HCT116 (cell line): ENCODE data around the gene NDUFAB1. TPM values are rescaled to one million over a fixed set of nuclear protein-coding genes. Genes with fewer than 3 reads are reported as not detected.

Experiments
- ATAC-seq: fragments of 200-7000 bp; cut with Tn5 transposase; 2 replicates; pipeline ENCODE4 v1.9.1; 2020; ENCODE audit warnings: mild to moderate bottlenecking, moderate library complexity
- BruUV-seq: library from RNA; stranded (reverse); fragments of 400-500 nt; replicated peaks from 2 replicates; lab custom pipeline; 2021; lab: Mats Ljungman, UMichigan
- CTCF ChIA-PET: fragments of 300-600 bp; sonication (Branson Sonifier 250); formaldehyde crosslinking; loops from one replicate; lab custom pipeline; 2021; ENCODE audit warnings: antibody characterized with exemption; lab: Charles Lee
- POLR2A ChIA-PET: fragments of 300-600, 350-600 bp; sonication (Branson Sonifier 250); formaldehyde crosslinking; loops from one replicate; lab custom pipeline; 2021; ENCODE audit warnings: antibody characterized with exemption; lab: Charles Lee
- RAD21 ChIA-PET, 2 experiments: fragments of 300-600 bp; sonication (Branson Sonifier 250); formaldehyde crosslinking; loops; one replicate each; lab custom pipeline; 2023; ENCODE audit warnings: low total read pairs in 2 of 2; ENCODE audit not compliant: uncharacterized antibody in 2 of 2, unreplicated experiment in 2 of 2, low non-redundant PET in 1 of 2; lab: Charles Lee
- DNase-seq: peaks from one replicate; pipeline ENCODE4 v3.0.0-alpha.2; 2010; ENCODE audit warnings: low read depth, low spot score
- H2AFZ ChIP-seq: fragments of 200-600 bp; shearing (Covaris generic), sonication (generic); 2 replicates; pipeline ENCODE4 v1.6.1; 2017; ENCODE audit warnings: low read depth, mixed run types, mixed read lengths, antibody characterized with exemption, low read length; ENCODE audit not compliant: poor library complexity, severe bottlenecking
- H3K27ac ChIP-seq: 2 replicates; pipeline ENCODE4 v1.5.1; 2012; ENCODE audit warnings: low read depth, low read length
- H3K27me3 ChIP-seq: fragments of 200-600 bp; sonication (generic); 2 replicates; pipeline ENCODE4 v1.6.1; 2016; ENCODE audit warnings: mixed run types, low read length, mixed read lengths; ENCODE audit not compliant: insufficient read depth
- H3K36me3 ChIP-seq, 2 experiments: fragments of 200-500 bp in 1 of 2; fragments of 200-600 bp in 1 of 2; sonication (Bioruptor generic) in 1 of 2; sonication (generic) in 1 of 2; 2 replicates each; pipeline versions ENCODE4 v1.5.1 to v1.6.1; 2014 to 2016; ENCODE audit warnings: low read length in 2 of 2, inconsistent platforms in 1 of 2, mixed read lengths in 1 of 2, mixed run types in 1 of 2; ENCODE audit not compliant: insufficient read depth in 2 of 2, control insufficient read depth in 1 of 2
- H3K4me1 ChIP-seq, 2 experiments: fragments of 200-600 bp in 1 of 2; sonication (generic) in 1 of 2; 2 replicates each; pipeline versions ENCODE4 v1.5.1 to v1.6.1; 2012 to 2017; ENCODE audit warnings: low read length in 2 of 2, inconsistent platforms in 1 of 2, mild to moderate bottlenecking in 1 of 2, mixed read lengths in 1 of 2, mixed run types in 1 of 2, moderate library complexity in 1 of 2; ENCODE audit not compliant: insufficient read depth in 2 of 2, control insufficient read depth in 1 of 2
- H3K4me2 ChIP-seq: fragments of 200-600 bp; sonication (generic); 2 replicates; pipeline ENCODE4 v1.6.1; 2017; ENCODE audit warnings: mixed run types, low read length, mixed read lengths
- H3K4me3 ChIP-seq, 2 experiments: fragments of 200-600 bp in 1 of 2; sonication (generic) in 1 of 2; replicated peaks in 1 of 2; 2 replicates each; pipeline ENCODE4 v1.5.1; 2011 to 2016; ENCODE audit warnings: low read length in 2 of 2, control low read depth in 1 of 2, low read depth in 1 of 2, mild to moderate bottlenecking in 1 of 2, mixed read lengths in 1 of 2, mixed run types in 1 of 2
- H3K79me2 ChIP-seq: fragments of 200-600 bp; sonication (generic); 2 replicates; pipeline ENCODE4 v1.6.1; 2017; ENCODE audit warnings: mild to moderate bottlenecking, mixed run types, low read length, moderate library complexity, mixed read lengths; ENCODE audit not compliant: insufficient read depth
- H3K9ac ChIP-seq: fragments of 200-600 bp; sonication (generic); 2 replicates; pipeline ENCODE4 v1.6.1; 2016; ENCODE audit warnings: low read length, mixed read lengths
- H3K9me2 ChIP-seq: fragments of 200-600 bp; sonication (generic), shearing (Covaris generic); 2 replicates; pipeline ENCODE4 v1.6.1; 2017; ENCODE audit warnings: mixed run types, mild to moderate bottlenecking, moderate library complexity; ENCODE audit not compliant: insufficient read depth
- H3K9me3 ChIP-seq, 2 experiments: fragments of 200-500 bp in 1 of 2; fragments of 200-600 bp in 1 of 2; sonication (Bioruptor generic) in 1 of 2; sonication (generic) in 1 of 2; 2 replicates each; pipeline ENCODE4 v1.6.1; 2014 to 2017; ENCODE audit warnings: low read length in 2 of 2, mixed read lengths in 2 of 2, inconsistent platforms in 1 of 2, low read depth in 1 of 2, mild to moderate bottlenecking in 1 of 2, mixed run types in 1 of 2, moderate library complexity in 1 of 2; ENCODE audit not compliant: control insufficient read depth in 1 of 2, insufficient read depth in 1 of 2
- H4K20me1 ChIP-seq: fragments of 200-600 bp; sonication (generic), shearing (Covaris generic); 2 replicates; pipeline ENCODE4 v1.6.1; 2017; ENCODE audit warnings: mixed run types, mild to moderate bottlenecking, moderate library complexity; ENCODE audit not compliant: insufficient read depth
- ATF3 ChIP-seq: IDR thresholded peaks from 2 replicates; pipeline ENCODE4 v1.6.1; 2012
- CBX3 ChIP-seq: IDR thresholded peaks from 2 replicates; pipeline ENCODE4 v1.6.1; 2012; ENCODE audit warnings: low read depth
- EGR1 ChIP-seq: IDR thresholded peaks from 2 replicates; pipeline ENCODE4 v1.6.1; 2012; ENCODE audit warnings: low read depth
- EZH2 ChIP-seq: fragments of 200-600 bp; sonication (generic); IDR thresholded peaks from 2 replicates; pipeline ENCODE4 v1.6.1; 2017; ENCODE audit warnings: antibody characterized with exemption, mixed run types
- EZH2phosphoT487 ChIP-seq: fragments of 200-600 bp; IDR thresholded peaks from 2 replicates; pipeline ENCODE4 v1.6.1; 2018; ENCODE audit warnings: antibody characterized with exemption, borderline replicate concordance
- FOSL1 ChIP-seq: IDR thresholded peaks from 2 replicates; pipeline ENCODE4 v1.6.1; 2012; ENCODE audit warnings: low read depth
- MAX ChIP-seq: IDR thresholded peaks from 2 replicates; pipeline ENCODE4 v1.6.1; 2012
- POLR2A ChIP-seq: IDR thresholded peaks from 2 replicates; pipeline ENCODE4 v1.7.0; 2011; ENCODE audit warnings: borderline replicate concordance; ENCODE audit not compliant: insufficient read depth, insufficient read length; ENCODE audit errors: extremely low read depth
- POLR2AphosphoS5 ChIP-seq: IDR thresholded peaks from 2 replicates; pipeline ENCODE4 v1.6.1; 2011; ENCODE audit warnings: mild to moderate bottlenecking, low read depth, low read length, moderate library complexity
- RAD21 ChIP-seq: IDR thresholded peaks from 2 replicates; pipeline ENCODE4 v1.6.1; 2012; ENCODE audit warnings: low read depth, mild to moderate bottlenecking
- SIN3A ChIP-seq: IDR thresholded peaks from 2 replicates; pipeline ENCODE4 v1.6.1; 2012; ENCODE audit warnings: low read depth
- SRF ChIP-seq: IDR thresholded peaks from 2 replicates; pipeline ENCODE4 v1.6.1; 2012; ENCODE audit warnings: low read depth
- TCF7L2 ChIP-seq: IDR thresholded peaks from 2 replicates; pipeline ENCODE4 v1.7.0; 2011; ENCODE audit warnings: borderline replicate concordance, inconsistent platforms; ENCODE audit not compliant: insufficient read depth, insufficient read length; ENCODE audit errors: extremely low read depth
- ZBTB33 ChIP-seq: IDR thresholded peaks from 2 replicates; pipeline ENCODE4 v1.6.1; 2011; ENCODE audit warnings: mild to moderate bottlenecking, low read length, moderate library complexity; ENCODE audit not compliant: insufficient replicate concordance; ENCODE audit errors: extremely low read depth
- ZFX ChIP-seq: fragments of 450-650 bp; IDR thresholded peaks from 2 replicates; pipeline ENCODE4 v1.6.1; 2017
- ZNF274 ChIP-seq: fragments of 200-500 bp; sonication (Bioruptor generic); IDR thresholded peaks from 2 replicates; pipeline ENCODE4 v1.6.1; 2014; ENCODE audit warnings: mild to moderate bottlenecking, low read depth, low read length, inconsistent platforms
- intact Hi-C: fragments of 100-400 bp; cut with micrococcal nuclease; formaldehyde crosslinking; loops from 2 replicates; pipeline ENCODE4 v1.10.0; 2022
- total RNA-seq: library from RNA; stranded (reverse); gene quantifications from one replicate; pipeline ENCODE4 v1.2.1, GENCODE V29; 2021; ENCODE audit not compliant: unreplicated experiment
- TF ChIP-seq, protein P1 (sequence below): IDR thresholded peaks from 2 replicates; pipeline ENCODE4 v1.6.1; 2012; ENCODE audit warnings: low read depth

The NDUFAB1 gene
- total RNA-seq, 1 experiment from 2014 or later: 169 TPM

DNA sequence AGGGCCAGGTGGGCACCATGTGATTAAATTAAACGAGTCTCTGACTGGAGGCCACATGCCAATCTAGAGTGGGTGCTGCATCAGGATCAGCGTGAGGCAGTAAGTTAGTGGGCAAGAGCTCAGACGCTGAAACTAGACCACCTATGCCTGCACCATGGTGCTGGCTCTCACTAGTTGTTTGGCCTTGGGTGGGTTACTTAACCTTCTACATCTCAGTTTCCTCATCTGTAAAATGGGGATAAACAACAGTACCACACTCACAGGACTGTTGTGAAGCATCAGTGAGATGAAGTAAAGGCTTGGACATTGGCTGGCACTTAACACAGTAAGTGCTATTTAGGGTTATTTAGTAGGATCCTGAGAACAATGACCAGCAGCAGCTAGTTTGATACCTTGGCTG lies 5.9 kb downstream of the NDUFAB1 start:
- DNase-seq: no peak
- BruUV-seq: no TSS peak
- Histone ChIP-seq H3K9me3 (no peaks in the 10 kb centered on the region), H3K4me3 (no peak overlapping the region), H3K27ac (no peak overlapping the region), H3K79me2 (peaks cover 95% of the 10 kb centered on the region), H3K4me2 (no peak overlapping the region), H3K9me2 (no peaks in the 10 kb centered on the region), H3K4me1 (peaks cover 9 to 11% of the 10 kb centered on the region in 2 experiments; a peak in 3 of 4 replicates), H2AFZ (no peak overlapping the region), H3K27me3 (no peaks in the 10 kb centered on the region), H3K9ac (no peak overlapping the region), H4K20me1 (no peaks in the 10 kb centered on the region), H3K36me3 (peaks cover 28 to 61% of the 10 kb centered on the region in 2 experiments)
- ChIA-PET RAD21 (no interaction called here), CTCF (no interaction called here), POLR2A (no interaction called here)
- ATAC-seq: no peak
- intact Hi-C loops: no loop called here
- TF ChIP-seq FOSL1: no peak

GRCh38 chr16:23587726-23588125 lies 8.4 kb downstream of the NDUFAB1 start:
- DNase-seq: no peak
- Histone ChIP-seq H2AFZ (no peak overlapping the region), H4K20me1 (no peaks in the 10 kb centered on the region), H3K79me2 (peaks cover 82% of the 10 kb centered on the region), H3K9me2 (no peaks in the 10 kb centered on the region), H3K4me3 (no peak overlapping the region), H3K4me1 (no peaks in the 10 kb centered on the region), H3K9ac (no peak overlapping the region), H3K27ac (no peak overlapping the region), H3K4me2 (no peak overlapping the region), H3K36me3 (peaks cover 40 to 61% of the 10 kb centered on the region in 2 experiments), H3K27me3 (no peaks in the 10 kb centered on the region), H3K9me3 (no peaks in the 10 kb centered on the region)
- no TSS peak for BruUV-seq
- POLR2A ChIA-PET: no interaction called here
- intact Hi-C loops: no loop called here
- CTCF ChIA-PET: no interaction called here
- RAD21 ChIA-PET: no interaction called here
- no peak for ATAC-seq
- TF ChIP-seq EGR1 (no peak), ZBTB33 (no peak), SIN3A (no peak), POLR2A (no peak), RAD21 (no peak), POLR2AphosphoS5 (no peak), ATF3 (no peak), MAX (no peak), EZH2 (no peak), TCF7L2 (no peak), SRF (no peak), ZNF274 (no peak), ZFX (no peak), CBX3 (no peak), EZH2phosphoT487 (no peak)
- TF ChIP-seq, protein P1, sequence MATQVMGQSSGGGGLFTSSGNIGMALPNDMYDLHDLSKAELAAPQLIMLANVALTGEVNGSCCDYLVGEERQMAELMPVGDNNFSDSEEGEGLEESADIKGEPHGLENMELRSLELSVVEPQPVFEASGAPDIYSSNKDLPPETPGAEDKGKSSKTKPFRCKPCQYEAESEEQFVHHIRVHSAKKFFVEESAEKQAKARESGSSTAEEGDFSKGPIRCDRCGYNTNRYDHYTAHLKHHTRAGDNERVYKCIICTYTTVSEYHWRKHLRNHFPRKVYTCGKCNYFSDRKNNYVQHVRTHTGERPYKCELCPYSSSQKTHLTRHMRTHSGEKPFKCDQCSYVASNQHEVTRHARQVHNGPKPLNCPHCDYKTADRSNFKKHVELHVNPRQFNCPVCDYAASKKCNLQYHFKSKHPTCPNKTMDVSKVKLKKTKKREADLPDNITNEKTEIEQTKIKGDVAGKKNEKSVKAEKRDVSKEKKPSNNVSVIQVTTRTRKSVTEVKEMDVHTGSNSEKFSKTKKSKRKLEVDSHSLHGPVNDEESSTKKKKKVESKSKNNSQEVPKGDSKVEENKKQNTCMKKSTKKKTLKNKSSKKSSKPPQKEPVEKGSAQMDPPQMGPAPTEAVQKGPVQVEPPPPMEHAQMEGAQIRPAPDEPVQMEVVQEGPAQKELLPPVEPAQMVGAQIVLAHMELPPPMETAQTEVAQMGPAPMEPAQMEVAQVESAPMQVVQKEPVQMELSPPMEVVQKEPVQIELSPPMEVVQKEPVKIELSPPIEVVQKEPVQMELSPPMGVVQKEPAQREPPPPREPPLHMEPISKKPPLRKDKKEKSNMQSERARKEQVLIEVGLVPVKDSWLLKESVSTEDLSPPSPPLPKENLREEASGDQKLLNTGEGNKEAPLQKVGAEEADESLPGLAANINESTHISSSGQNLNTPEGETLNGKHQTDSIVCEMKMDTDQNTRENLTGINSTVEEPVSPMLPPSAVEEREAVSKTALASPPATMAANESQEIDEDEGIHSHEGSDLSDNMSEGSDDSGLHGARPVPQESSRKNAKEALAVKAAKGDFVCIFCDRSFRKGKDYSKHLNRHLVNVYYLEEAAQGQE: no peak
